NCI-H2107 (cell line): Measurements from ENCODE around the gene IZUMO4.

ENCODE experiments used
- DNase-seq: peaks from one replicate; lab custom pipeline; 2025; lab: John Stamatoyannopoulos, UW

Gene IZUMO4

DNA sequence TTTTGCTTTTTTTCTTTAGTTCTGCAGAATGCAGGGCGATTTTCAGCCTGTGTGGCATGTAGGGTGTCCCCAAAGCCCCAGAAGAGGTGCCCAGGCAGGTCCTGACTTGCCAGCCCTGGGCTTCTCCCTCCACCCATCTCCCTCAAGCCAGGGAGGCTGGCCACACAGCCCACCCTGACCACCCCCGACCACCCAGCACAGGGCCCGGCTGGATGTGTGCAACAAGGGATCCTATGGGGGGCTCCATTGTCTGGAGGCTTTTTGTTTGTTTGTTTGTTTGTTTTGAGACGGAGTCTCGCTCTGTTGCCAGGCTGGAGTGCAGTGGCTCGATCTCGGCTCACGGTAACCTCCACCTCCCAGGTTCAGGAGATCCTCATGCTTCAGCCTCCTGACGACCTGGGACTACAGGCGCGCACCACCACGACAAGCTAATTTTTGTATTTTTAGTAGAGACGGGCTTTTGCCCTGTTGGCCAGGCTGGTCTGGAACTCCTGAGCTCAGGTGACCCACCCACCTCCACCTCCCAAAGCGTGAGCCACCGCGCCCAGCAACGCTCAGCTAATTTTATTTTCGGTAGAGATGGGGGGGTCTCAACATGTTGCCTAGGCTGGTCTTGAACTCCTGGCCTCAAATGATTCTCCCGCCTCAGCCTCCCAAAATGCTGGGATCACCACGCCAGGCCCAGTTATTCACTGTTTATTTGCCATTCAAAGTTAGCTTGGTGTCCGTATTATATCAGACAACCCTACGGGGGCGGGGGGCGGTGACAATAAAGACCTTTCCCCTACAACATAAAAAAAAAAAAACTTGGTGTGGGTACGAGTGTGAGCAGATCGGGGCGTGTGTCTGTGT lies 37.9 kb upstream of the IZUMO4 start:
- no peak for DNase-seq

DNA sequence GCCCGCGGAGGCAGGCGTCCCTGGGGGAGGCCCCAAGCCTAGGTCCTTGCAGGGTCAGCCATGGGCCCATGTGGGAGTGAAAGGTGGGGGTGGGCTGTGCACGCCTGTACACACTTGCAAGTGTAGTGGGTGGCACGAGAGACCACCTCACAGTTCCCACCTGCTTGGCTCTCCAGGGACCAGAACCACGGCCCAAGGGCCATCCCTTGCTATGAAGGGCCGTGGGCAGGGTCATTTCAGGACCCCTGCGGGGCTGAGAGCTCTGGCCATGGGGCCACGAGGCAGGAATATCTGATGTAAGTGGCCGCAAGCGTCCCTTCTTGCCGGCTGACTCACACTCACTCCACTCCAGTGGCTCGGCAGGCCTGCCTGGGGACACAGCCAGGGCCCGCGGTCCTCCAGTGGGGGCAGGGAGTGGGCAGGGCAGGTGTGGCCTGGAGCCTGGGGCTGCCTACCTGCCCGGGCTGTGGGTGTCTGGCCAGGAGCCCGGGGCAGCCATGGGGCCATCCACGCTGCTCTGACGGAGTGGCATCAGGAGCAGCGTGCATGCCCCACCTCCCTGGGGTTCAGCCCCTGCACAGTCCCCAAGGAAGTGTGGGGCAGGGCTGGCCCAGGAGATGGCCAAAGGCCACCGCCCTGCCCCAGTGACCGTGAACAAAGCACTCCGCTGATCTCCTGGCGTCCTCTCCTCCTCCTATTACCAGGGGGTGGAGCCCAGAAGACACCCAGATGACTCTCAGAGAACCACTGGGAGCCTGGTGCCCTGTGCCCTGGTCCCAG lies 37.1 kb upstream of the IZUMO4 start:
- DNase-seq, result no peak

DNA sequence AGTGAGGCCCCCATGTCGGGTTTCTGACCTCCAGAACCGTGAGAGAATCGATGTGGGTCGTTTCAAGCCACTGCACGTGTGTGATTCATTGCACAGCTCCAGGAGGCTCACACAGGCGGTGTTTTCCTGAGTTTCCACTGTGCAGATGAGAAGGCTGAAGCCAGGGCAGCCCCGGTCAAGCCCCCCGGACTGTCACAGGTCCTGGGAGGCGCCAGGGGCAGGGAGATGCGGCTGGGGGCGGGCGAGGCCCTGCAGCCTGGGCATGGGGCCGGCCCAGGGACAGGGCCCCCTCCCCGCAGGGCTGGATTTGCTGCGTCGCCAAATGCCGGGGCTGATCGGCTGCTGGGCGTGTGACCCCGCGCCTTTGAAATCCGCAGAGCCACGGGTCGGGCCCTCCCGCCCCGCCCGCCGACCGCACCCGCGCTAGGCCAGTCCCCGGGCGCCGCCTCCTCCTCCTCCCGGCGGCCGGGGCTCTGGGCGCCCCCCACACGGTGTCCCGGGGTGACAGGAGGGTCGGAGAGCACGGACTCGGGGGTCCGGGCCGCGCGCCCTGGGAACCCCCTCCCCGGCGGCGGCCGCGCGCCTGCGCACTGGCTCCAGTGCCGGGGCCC lies 35.7 kb upstream of the IZUMO4 start:
- DNase-seq, result no peak

DNA sequence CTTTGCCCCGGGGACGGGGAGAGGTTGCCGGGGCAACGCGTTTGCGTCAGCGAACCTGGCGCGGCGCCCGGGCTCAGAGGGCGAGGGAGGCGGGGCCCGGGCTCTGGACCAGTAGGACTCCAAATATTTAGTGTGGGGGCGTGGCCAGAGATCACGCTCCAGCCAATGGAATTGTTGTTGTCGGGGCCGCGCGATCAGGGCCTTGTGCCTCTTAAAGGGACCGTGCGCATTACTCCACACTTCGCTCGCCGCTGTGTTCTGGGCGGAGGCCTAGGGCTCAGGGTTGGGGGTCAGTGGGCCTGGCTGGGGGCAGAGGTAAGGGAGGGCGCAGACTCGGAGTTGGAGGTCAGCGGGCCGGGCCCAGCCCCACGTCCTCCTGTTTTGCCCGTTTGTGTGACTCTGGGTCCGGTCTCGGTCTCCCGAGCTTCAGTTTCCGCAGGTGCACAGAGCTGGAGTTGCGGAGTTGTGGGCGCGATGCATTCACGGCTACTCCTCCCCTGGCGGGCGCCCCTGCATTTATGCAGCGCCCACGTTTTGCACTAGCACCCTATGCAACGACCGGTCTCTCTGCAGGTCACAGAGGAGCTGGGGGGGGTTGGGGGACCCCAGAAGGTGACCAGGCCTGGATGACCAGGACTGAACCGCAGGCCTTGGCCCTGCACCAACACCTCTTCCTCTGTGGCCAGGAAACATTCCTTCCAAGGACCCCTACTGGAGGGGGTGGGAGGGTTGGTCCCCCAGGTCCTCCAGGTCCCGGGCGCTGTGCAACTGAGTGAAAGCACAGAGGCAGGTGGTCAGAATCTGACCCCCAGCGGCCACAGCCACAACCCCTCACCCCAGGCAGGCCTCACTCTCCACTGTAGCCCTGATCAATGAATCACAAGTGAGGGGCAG lies 35.0 kb upstream of the IZUMO4 start:
- peak; percentile 95 for DNase-seq

DNA sequence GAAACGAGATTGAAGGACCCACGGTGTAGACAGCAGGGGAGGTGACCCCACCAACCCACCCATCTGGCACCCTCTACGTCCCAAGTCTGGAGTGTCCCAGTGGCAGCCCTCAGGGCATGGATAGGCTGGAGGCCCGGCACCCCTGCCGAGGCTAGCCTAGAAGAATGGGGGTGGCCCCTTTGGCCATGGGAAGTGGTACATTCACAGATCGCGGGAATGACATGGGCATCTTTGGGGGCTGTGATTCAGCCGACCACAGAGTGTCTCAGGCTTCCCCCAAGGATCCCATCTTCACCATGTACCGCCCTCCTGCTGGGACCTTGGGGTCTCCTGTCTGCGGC lies 34.4 kb upstream of the IZUMO4 start:
- no peak for DNase-seq

DNA sequence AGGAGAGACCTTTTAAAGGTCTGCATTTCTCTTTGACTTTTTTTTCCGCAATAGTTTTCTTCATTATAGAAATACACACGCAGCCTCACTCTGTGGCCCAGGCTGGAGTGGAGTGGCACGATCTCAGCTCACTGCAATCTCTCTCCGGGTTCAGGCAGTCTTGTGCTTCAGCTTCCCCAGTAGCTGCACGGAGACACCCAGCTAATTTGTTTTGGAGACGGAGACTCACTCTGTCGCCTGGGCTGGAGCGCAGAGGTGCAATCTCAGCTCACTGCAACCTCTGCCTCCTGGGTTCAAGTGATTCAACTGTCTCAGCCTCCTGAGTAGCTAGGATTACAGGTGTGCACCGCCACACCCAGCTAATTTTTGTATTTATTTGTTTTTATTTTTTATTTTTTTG lies 33.9 kb upstream of the IZUMO4 start:
- DNase-seq, result no peak

DNA sequence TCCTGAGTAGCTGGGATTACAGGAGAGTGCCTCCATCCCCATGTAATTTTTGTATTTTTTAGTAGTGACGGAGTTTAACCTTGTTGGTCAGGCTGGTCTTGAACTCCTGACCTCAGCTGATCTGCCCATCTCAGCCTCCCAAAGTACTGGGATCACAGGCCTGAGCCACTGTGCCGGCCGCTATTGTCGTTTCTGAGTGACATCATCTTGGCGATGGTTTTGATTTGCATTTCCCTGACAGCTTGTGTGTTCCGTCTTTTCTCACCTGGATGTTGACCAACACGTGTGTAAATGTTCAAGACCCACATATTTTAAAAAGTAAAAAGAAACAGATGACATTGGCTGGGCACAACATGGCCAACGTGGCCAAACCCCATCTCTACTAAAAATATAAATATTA lies 32.9 kb upstream of the IZUMO4 start:
- DNase-seq, result no peak

DNA sequence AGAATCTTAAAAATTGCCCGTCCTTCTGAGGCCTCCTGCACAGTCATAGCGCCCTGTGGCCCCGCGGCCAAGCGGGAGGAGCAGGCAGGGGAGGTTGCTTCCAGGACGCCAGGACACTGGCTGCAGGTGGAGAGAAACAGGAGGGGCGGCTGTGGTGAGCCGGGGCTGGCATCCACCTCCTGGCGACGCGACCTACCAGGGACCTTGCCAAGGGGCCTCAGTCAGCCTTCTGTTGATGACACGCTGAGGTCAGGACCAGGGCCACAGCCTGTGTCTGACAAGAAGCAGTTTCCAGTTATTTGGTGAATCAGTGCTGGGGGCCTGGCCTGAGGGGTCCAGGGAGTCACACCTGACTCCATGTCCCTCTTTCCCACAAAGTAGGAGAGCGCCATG lies 32.3 kb upstream of the IZUMO4 start:
- no peak for DNase-seq

DNA sequence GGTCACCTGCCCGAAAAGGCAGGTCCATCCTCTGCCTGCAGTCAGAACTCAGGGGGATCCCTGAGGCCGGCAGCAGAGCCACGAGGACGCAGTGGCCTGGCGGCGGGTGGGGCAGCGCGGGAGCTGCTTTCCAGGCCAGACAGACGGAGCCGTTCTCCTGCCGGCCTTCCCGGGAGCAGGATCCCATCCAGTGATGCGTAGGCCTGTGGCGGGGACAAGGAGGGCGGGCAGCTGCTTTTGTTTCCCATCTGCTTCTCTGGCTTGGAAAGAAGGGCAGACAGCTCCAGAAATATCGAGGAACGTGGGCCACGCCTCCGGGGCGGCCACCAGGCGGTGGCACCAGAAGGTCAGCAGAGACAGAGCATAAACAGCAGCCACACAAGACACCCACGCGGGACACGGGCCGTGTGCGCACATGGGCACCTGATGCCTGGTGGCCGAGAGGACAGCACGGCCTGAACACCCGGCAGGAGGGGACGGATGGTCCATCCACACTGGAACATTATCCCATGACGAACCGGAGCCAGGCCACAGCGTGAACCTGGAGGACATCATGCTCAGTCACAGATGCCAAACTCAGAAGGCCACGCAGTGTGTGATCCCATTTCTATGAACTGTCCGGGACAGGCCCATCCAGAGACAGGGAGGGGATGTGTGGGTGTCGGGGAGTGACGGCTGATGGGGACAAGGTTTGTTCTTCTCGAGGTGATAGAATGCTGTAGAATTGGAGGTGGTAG lies 31.8 kb upstream of the IZUMO4 start:
- no peak for DNase-seq

DNA sequence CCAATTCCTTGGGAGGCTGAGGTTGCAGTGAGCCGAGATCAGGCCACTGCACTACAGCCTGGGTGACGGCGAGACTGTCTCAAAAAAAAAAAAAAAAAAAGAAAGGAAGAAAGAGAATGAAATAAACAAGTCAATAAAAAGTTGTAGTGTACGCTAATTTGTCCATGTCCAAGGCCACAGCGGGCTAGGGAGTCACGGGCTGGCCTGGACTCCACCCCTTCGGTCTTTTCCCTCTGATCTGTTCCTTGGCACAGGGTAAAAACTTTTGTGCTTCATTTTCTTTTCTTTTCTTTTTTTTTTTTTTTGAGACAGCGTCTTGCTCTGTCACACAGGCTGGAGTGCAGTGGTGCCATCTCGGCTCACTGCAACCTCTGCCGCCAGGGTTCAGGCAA lies 26.3 kb upstream of the IZUMO4 start:
- DNase-seq, result no peak

DNA sequence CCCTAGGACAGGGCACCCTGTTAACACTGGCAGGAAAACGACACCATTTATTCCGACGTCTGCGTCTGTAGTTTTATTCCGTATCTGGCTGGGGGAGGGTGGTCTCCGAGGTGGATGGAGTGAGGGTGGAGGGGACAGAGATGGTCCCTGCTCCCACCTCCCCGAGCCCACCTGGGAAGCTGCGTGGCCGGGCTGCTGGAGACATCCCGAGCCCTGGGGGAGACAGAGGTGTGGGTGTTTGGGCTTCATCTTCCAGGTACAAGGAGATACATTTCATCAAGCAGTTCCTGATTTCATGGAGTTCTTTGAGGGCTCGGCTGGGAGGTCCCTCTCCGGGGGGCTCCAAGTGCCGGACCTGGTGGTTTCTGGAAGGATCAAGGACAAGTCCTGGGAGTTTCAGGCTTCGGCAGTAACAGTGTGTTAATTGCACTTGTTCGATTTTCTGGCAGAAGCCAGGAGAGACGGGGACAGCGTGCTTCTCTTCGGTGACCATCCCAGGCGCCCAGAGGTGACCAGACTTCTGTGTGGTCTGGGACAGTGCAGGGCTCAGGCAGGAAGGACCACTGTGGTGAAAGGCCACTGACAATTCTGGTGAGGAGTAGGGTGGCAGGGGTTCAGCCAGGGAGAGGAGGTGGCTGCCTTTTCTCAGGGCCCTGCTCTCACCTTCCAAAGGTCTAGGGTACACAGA lies 25.6 kb upstream of the IZUMO4 start:
- no peak for DNase-seq

DNA sequence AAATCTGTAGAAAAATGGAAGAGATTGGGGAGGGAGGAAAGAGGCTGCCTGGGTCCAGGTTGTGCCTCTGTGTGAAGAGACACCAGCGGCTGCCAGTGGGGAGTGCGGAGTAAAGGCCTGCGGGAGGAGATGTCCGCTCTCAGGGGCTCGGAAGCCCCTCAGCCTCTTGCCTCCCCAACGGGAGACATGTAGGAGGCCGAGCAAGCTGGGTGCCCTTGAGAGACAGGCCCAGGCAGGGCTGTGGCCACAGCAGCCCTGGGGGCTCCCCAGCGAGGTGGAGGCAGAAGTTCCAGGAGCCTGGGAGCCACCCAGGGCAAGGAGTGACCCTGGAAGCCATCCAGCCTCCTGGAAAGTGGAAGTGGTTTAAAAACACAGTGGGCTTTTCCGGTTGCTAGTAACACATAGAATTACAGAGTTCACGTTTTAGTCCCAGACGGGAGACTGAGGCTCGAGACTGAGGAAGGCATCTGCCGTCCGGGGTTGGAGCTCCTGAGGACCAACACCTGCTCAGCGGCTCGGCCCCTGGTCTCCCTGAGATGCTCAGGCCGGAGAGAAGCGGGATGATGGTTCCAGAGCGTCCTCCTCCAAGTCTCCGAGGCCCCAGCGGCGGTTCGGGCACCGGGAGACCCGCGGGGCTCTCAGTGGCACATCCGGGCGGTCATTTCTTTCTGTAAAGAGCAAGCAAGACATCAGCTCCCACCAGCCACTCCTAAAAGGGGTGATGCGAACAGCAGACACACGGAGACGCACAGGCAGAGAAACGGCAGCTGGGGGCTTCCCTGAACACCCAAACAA lies 23.8 kb upstream of the IZUMO4 start:
- no peak for DNase-seq

DNA sequence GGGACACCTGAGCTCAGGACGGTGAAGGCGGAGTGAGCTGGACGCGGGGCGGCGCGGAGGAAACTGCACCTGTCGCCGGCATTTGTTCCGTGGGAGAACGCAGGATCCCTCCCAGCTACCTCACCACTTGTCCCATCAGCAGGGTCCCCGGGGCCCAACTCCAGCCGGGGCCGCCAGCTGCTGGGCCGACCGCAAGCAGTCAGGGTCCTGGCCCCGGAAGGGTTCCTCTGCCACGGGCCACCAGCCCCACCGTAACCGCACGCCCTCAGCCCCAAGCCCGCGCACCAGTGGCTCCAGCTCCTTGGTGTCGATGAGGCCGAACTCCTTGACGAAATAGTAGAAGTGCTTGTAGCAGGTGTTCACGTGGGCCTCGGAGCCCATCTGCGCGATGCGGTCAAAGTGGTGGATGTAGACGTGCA lies 20.2 kb upstream of the IZUMO4 start:
- no peak for DNase-seq

DNA sequence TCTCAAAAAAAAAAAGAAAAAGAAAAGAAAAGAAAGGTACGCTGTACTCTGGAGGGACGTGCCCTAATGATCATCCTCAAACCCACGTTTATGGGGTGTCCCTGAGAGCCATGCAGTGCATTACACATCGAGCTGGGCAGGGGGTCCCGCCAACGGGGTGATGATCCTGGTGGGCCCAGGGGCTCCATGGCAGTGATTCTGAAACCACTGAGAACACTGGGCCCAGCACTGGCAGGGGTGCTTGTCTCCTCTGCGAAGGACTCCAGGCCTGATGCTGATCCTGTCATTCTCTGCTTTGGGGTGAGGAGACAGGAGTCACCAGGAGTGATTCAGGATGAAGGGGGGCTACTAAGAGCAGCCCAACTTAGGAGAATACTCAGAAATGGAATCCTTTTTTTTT lies 19.3 kb upstream of the IZUMO4 start:
- no peak for DNase-seq

DNA sequence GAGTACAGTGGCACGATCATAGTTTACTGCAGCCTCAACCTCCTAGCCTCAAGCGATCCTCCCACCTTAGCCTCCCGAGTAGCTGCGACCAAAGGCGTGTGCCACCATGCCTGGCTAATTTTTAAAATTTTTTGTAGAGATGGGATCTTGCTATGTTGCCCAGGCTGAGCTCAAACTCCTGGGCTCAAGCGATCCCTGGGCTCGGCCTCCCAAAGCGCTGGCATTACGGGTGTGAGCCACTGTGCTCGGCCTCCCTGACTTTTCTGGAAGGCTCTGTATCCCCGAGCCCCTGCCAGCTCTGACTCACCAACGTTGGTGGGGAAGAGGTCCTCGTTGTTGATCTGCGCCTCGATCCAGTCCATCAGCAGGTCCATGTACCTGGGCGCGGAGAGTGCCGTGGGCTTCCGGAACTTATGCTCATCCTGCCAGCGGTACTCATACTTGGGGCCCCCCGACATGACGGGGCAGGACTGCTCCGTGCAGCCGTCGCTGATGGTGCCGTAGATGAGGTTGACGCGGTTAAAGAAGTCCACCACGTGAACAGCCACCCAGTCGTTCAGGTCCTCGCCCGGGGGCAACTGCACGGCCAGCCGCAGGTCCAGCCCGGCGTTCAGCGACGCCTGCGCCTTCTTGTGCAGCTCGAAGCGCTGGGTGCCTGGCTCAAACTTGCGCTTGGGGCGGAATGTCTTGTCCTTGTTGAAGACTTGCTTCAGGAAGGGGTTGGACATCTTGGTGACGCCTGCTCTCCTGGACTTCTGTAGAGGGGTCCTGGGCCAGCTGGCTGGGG lies 18.7 kb upstream of the IZUMO4 start:
- no peak for DNase-seq

DNA sequence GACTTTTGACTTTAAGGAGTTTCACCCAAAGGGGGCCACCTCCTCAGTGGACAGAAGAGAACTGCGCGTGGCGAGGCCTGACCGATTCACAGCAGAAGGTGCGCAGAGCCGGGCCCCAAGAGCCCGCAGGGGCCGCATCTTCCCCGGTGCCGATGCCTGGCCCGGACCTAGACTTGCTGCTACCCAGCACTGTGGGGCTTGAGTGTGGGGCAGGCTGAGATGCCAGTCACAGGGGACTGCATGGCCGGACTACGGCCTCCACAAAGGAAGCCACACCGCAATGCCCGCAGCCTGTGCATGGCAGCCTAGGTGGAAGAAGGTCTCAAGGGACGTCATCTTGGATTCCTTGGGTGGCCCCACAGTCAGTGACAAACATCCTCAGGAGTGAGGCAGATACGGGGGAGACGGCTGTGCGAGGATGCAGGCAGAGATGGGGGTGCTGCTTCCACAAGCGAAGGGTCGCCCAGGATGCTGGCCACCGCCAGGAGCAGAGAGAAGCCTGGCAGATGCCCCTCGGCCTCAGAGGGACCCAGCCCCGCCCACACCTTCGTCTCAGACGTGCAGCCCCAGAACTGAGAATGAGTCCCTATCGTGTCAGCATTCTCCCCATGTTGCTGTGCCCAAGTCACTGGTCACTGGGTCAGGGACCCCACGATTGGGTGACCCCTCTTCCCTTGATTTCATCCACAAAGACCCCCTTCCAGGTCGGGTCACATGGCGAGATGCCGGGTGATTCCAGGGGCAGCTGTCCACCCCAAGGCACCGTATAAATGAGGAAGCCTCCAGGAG lies 17.4 kb upstream of the IZUMO4 start:
- DNase-seq, result no peak

DNA sequence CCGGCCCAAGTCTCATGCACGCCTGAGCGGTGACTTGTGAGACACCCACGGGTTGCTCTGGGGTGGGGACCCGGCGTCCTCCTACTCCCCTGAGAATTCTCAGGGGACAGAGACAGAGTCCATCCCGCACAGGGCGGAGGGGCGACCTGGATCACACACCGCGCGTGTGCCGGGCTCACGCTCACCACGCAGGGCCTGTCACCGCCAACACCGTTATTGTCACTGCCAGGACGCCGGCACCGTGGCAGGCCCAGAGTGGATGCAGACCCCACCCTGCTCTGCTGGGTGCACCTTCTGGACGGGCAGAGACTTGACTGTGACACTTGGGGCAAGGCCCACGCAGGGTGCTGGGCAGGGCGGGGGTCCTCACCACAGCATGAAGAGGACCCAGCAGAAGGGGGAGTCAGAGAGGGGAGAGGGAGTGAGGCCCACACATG lies 16.8 kb upstream of the IZUMO4 start:
- no peak for DNase-seq

DNA sequence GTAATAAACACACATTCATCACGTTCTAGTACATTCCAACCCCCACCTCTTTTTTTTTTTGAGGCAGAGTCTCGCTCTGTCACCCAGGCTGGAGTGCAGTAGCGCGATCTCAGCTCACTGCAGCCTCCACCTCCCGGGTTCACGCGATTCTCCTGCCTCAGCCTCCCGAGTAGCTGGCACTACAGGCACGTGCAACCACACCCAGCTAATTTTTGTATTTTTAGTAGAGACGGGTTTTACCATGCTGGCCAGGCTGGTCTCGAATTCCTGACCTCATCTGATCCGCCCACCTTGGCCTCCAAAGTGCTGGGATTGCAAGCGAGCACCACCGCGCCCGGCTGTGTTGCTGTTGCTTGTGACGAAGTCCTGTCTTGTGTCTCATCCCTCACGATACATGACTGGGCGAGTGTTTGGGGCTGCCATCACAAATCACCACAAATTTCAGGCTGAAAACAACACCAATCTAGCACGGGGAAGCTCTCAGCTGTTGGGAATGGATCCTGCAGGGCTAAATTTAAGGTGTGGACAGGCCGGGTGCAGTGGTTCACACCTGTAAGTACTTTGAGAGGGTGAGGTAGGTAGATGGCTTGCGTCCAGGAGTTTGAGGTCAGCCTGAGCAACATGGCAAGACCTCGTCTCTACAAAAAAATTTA lies 16.3 kb upstream of the IZUMO4 start:
- DNase-seq, result no peak
